MM.1S (cell line): ENCODE data around the gene TRAPPC6A.
A peak's percentile ranks its signal among the peaks of the same experiment; 100 is the strongest.

Source experiments
- DNase-seq: peaks from one replicate; pipeline ENCODE4 v3.0.0-alpha.2; 2015
- H2AFZ ChIP-seq: fragments of 300-600 bp; sonication (generic); 2 replicates; pipeline ENCODE4 v1.6.0; 2016; ENCODE audit warnings: antibody characterized with exemption, low read length
- H3F3A ChIP-seq: fragments of 300-600 bp; sonication (generic); 2 replicates; pipeline ENCODE4 v1.6.1; 2016; ENCODE audit warnings: mild to moderate bottlenecking, antibody characterized with exemption, low read length, moderate library complexity, mixed read lengths; ENCODE audit not compliant: insufficient read depth
- H3K27ac ChIP-seq: fragments of 300-600 bp; sonication (generic); 2 replicates; pipeline ENCODE4 v1.5.1; 2016; ENCODE audit warnings: mild to moderate bottlenecking, low read length
- H3K27me3 ChIP-seq: fragments of 300-600 bp; sonication (generic); replicated peaks from 2 replicates; pipeline ENCODE4 v1.6.0; 2016; ENCODE audit warnings: low read length; ENCODE audit not compliant: insufficient read depth
- H3K36me3 ChIP-seq: fragments of 300-600 bp; sonication (generic); replicated peaks from 2 replicates; pipeline ENCODE4 v1.6.1; 2016; ENCODE audit warnings: mild to moderate bottlenecking, low read length, mixed read lengths; ENCODE audit not compliant: insufficient read depth
- H3K4me1 ChIP-seq: fragments of 300-600 bp; sonication (generic); 2 replicates; pipeline ENCODE4 v1.6.1; 2016; ENCODE audit warnings: low read length, mixed read lengths
- H3K4me2 ChIP-seq: fragments of 300-600 bp; sonication (generic); 2 replicates; pipeline ENCODE4 v1.6.0; 2016; ENCODE audit warnings: low read depth, low read length
- H3K4me3 ChIP-seq: fragments of 300-600 bp; sonication (generic); 2 replicates; pipeline ENCODE4 v1.5.1; 2016; ENCODE audit warnings: low read length, mixed read lengths
- H3K79me2 ChIP-seq: fragments of 300-600 bp; sonication (generic); 2 replicates; pipeline ENCODE4 v1.6.1; 2016; ENCODE audit warnings: mixed run types, low read length, mixed read lengths
- H3K9ac ChIP-seq: fragments of 300-600 bp; sonication (generic); 2 replicates; pipeline ENCODE4 v1.6.1; 2016; ENCODE audit warnings: low read length, mixed read lengths
- H3K9me2 ChIP-seq: fragments of 300-600 bp; sonication (generic); replicated peaks from 2 replicates; pipeline ENCODE4 v1.6.1; 2016; ENCODE audit warnings: mild to moderate bottlenecking, low read length, mixed read lengths; ENCODE audit not compliant: insufficient read depth
- H3K9me3 ChIP-seq: fragments of 300-600 bp; sonication (generic); replicated peaks from 2 replicates; pipeline ENCODE4 v1.6.1; 2016; ENCODE audit warnings: mild to moderate bottlenecking, low read length, mixed read lengths; ENCODE audit not compliant: insufficient read depth
- H4K20me1 ChIP-seq: fragments of 300-600 bp; sonication (generic); 2 replicates; pipeline ENCODE4 v1.6.1; 2016; ENCODE audit warnings: mild to moderate bottlenecking, low read length, moderate library complexity, mixed read lengths; ENCODE audit not compliant: insufficient read depth
- EZH2 ChIP-seq: fragments of 300-600 bp; sonication (generic); optimal IDR thresholded peaks from 2 replicates; pipeline ENCODE3; 2017; ENCODE audit warnings: low read depth, mild to moderate bottlenecking, antibody characterized with exemption, low read length, mixed read lengths
- EZH2phosphoT487 ChIP-seq: fragments of 300-600 bp; sonication (generic); IDR thresholded peaks from 2 replicates; pipeline ENCODE4 v1.6.1; 2018; ENCODE audit warnings: antibody characterized with exemption, low read length
- TF ChIP-seq, protein P1 (sequence below): fragments of 300-600 bp; sonication (generic); IDR thresholded peaks from 2 replicates; pipeline ENCODE4 v1.5.1; 2016; ENCODE audit warnings: antibody characterized with exemption, low read length, mixed read lengths

The TRAPPC6A gene

DNA sequence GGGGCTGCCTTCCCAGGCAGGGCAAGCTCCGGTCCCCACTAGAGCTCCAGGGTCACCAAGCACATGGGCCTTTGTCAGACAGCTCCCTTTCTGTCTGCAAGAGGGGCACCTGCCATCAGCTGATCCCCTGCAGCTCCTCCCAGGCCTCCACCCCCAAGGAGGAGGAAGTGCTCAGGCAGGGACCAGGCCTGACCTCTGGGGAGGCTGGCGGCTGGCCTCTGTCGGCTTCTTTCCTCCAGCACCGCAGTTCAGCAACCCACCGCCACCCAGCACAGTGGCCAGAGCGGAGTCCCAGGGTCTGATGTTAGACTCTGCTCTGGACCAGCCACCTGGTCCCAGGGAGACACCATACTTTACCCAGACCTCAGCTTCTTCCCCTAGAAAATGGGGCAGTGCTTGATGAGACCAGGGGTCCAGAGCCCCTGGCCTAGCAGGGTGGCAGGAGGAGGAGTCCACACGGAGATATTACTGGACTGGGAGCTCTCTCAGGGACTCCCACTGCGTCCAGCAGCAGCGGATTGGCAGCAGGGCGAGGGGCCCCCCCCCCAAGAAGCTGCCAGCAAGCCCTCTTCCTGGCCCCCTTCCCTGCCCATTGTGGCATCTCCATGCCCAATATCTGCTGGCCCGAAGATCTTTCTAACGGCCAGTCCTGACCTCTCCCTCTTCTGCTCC lies 41.4 kb downstream of the TRAPPC6A start:
- peak; percentile 56 for DNase-seq
- TF ChIP-seq, protein P1, sequence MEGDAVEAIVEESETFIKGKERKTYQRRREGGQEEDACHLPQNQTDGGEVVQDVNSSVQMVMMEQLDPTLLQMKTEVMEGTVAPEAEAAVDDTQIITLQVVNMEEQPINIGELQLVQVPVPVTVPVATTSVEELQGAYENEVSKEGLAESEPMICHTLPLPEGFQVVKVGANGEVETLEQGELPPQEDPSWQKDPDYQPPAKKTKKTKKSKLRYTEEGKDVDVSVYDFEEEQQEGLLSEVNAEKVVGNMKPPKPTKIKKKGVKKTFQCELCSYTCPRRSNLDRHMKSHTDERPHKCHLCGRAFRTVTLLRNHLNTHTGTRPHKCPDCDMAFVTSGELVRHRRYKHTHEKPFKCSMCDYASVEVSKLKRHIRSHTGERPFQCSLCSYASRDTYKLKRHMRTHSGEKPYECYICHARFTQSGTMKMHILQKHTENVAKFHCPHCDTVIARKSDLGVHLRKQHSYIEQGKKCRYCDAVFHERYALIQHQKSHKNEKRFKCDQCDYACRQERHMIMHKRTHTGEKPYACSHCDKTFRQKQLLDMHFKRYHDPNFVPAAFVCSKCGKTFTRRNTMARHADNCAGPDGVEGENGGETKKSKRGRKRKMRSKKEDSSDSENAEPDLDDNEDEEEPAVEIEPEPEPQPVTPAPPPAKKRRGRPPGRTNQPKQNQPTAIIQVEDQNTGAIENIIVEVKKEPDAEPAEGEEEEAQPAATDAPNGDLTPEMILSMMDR: no peak
- TF ChIP-seq EZH2phosphoT487: no peak
- no peak for TF ChIP-seq EZH2
- H3K27me3 ChIP-seq: no peaks in the 10 kb centered on the region
- H3K79me2 ChIP-seq: peaks cover 80% of the 10 kb centered on the region
- peak overlapping the region; percentile 53 for H3K4me3 ChIP-seq
- H3K9ac ChIP-seq: peak overlapping the region; percentile 70
- H3K9me2 ChIP-seq: no peaks in the 10 kb centered on the region
- no peaks in the 10 kb centered on the region for H4K20me1 ChIP-seq
- H3K36me3 ChIP-seq: no peaks in the 10 kb centered on the region
- H3K27ac ChIP-seq: peak overlapping the region; percentile 97
- H3K9me3 ChIP-seq: no peaks in the 10 kb centered on the region
- peaks cover 28% of the 10 kb centered on the region for H3F3A ChIP-seq
- H3K4me1 ChIP-seq: peaks cover 33% of the 10 kb centered on the region
- H2AFZ ChIP-seq: no peak overlapping the region
- H3K4me2 ChIP-seq: peak overlapping the region; percentile 92

DNA sequence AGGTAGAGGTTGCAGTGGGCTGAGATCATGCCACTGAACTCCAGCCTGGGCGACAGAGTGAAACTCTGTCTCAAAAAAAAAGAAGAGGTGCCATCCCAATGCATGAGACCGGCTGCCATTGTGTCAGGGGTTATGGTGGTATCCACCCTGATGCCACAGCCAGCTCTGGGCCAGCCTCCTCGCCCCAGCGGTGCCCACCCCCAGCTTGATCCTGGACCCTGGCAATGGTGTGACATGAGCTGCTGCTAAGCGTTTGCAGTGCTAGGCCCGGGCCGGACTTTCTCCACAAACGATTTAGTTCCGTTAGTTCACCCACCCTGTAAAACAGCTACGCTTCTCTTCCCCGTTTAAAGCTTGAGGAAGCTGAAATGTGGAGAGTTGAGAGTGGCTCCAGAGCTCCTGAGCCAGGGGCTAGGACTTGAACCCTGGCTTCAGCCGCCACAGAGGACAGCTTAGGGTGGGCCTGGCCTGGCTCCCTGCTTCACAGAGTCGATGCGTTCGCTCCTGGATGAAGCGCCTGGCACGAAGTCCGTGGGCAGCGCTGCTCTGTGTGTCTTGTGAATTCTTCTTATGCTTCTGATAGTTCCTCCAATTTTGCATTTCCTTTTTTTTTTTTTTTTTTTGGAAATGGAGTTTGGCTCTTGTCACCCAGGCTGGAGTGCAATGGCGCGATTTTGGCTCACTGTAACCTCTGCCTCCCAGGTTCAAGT lies 42.7 kb downstream of the TRAPPC6A start:
- Histone ChIP-seq H3K4me2 (no peak overlapping the region), H3K27me3 (no peaks in the 10 kb centered on the region), H4K20me1 (no peaks in the 10 kb centered on the region), H2AFZ (no peak overlapping the region), H3K9me2 (no peaks in the 10 kb centered on the region), H3K27ac (no peak overlapping the region), H3K36me3 (no peaks in the 10 kb centered on the region), H3K9ac (no peak overlapping the region), H3K4me1 (peaks cover 45% of the 10 kb centered on the region), H3K9me3 (no peaks in the 10 kb centered on the region), H3K4me3 (no peak overlapping the region), H3K79me2 (peaks cover 85% of the 10 kb centered on the region), H3F3A (peaks cover 31% of the 10 kb centered on the region)
- TF ChIP-seq EZH2 (no peak), EZH2phosphoT487 (no peak)
- TF ChIP-seq, protein P1: no peak
- no peak for DNase-seq

- Histone ChIP-seq H4K20me1 (no peaks in the 10 kb centered on the region), H3K36me3 (no peaks in the 10 kb centered on the region), H2AFZ (no peak overlapping the region), H3K9me3 (no peaks in the 10 kb centered on the region), H3F3A (peaks cover 31% of the 10 kb centered on the region), H3K4me1 (peaks cover 45% of the 10 kb centered on the region), H3K79me2 (peaks cover 88% of the 10 kb centered on the region), H3K4me3 (no peak overlapping the region), H3K9me2 (no peaks in the 10 kb centered on the region), H3K9ac (no peak overlapping the region), H3K4me2 (no peak overlapping the region), H3K27me3 (no peaks in the 10 kb centered on the region), H3K27ac (no peak overlapping the region)
- DNase-seq: no peak
- TF ChIP-seq EZH2 (no peak), EZH2phosphoT487 (no peak)
- TF ChIP-seq, protein P1: no peak
These were observed 44.4 kb downstream of the TRAPPC6A start for GRCh38 chr19:45133661-45134060.
